WTC11 (cell line): ENCODE measurements around the gene GOLGA7B. TPM values are rescaled to one million over a fixed set of nuclear protein-coding genes. Genes with fewer than 3 reads are reported as not detected.

Experiments used
- ATAC-seq: fragments of 200-7000 bp; cut with Tn5 transposase; 2 replicates; pipeline ENCODE4 v1.10.0; 2021; ENCODE audit warnings: mild to moderate bottlenecking, moderate library complexity
- CTCF ChIA-PET: fragments of 300-600 bp; sonication (Branson Sonifier 250); formaldehyde crosslinking; loops from one replicate; lab custom pipeline; 2021; ENCODE audit warnings: antibody characterized with exemption; lab: Charles Lee
- POLR2A ChIA-PET: fragments of 350-600 bp; sonication (Branson Sonifier 250); formaldehyde crosslinking; loops from one replicate; lab custom pipeline; 2021; ENCODE audit warnings: antibody characterized with exemption; lab: Charles Lee
- DNase-seq: peaks from one replicate; pipeline ENCODE4 v3.0.0; 2021; ENCODE audit warnings: low spot score
- H3K27ac Mint-ChIP-seq: 2 replicates; pipeline ENCODE4 v1.8.0; 2021; ENCODE audit warnings: mixed read lengths
- H3K27me3 Mint-ChIP-seq: 2 replicates; pipeline ENCODE4 v1.8.0; 2021; ENCODE audit warnings: low read depth, mild to moderate bottlenecking, moderate library complexity, mixed read lengths
- H3K36me3 Mint-ChIP-seq: 2 replicates; pipeline ENCODE4 v1.8.0; 2021; ENCODE audit warnings: mixed read lengths
- H3K4me1 Mint-ChIP-seq: 2 replicates; pipeline ENCODE4 v1.8.0; 2022; ENCODE audit warnings: mixed read lengths
- H3K4me3 Mint-ChIP-seq: 2 replicates; pipeline ENCODE4 v1.8.0; 2021; ENCODE audit warnings: mild to moderate bottlenecking, moderate library complexity, mixed read lengths
- H3K9me3 Mint-ChIP-seq: 2 replicates; pipeline ENCODE4 v1.8.0; 2021; ENCODE audit warnings: mixed read lengths
- CREB1 ChIP-seq: sonication (generic); formaldehyde crosslinking; IDR thresholded peaks from 2 replicates; pipeline ENCODE4 v1.8.0; 2023; ENCODE audit warnings: mild to moderate bottlenecking, missing genetic modification reagents
- HMGA2 ChIP-seq: fragments of 250-450 bp; sonication (Bioruptor Pico); IDR thresholded peaks from 2 replicates; pipeline ENCODE4 v1.4.0; 2021; ENCODE audit warnings: mild to moderate bottlenecking, moderate library complexity
- JUN ChIP-seq: sonication (generic); formaldehyde crosslinking; IDR thresholded peaks from 2 replicates; pipeline ENCODE4 v1.8.0; 2023; ENCODE audit warnings: mild to moderate bottlenecking, missing genetic modification reagents
- MYBL2 ChIP-seq: sonication (generic); formaldehyde crosslinking; IDR thresholded peaks from 2 replicates; pipeline ENCODE4 v1.8.1; 2023; ENCODE audit warnings: mild to moderate bottlenecking, moderate library complexity, missing genetic modification reagents
- NFE2L1 ChIP-seq: sonication (generic); formaldehyde crosslinking; IDR thresholded peaks from 2 replicates; pipeline ENCODE4 v1.8.1; 2023; ENCODE audit warnings: missing genetic modification reagents
- PRRX2 ChIP-seq: fragments of 250-450 bp; sonication (Bioruptor Pico); IDR thresholded peaks from 2 replicates; pipeline ENCODE4 v1.8.0; 2021; ENCODE audit warnings: mild to moderate bottlenecking
- SOX15 ChIP-seq: fragments of 250-450 bp; sonication (Bioruptor Pico); IDR thresholded peaks from 2 replicates; pipeline ENCODE4 v1.9.0; 2021; ENCODE audit warnings: mild to moderate bottlenecking
- TEAD4 ChIP-seq: sonication (generic); formaldehyde crosslinking; IDR thresholded peaks from 2 replicates; pipeline ENCODE4 v1.8.0; 2022; ENCODE audit warnings: mild to moderate bottlenecking, missing genetic modification reagents
- ZNF263 ChIP-seq: sonication (generic); formaldehyde crosslinking; IDR thresholded peaks from 2 replicates; pipeline ENCODE4 v1.8.1; 2022; ENCODE audit warnings: low read depth, mild to moderate bottlenecking, moderate library complexity, missing genetic modification reagents
- ZNF396 ChIP-seq: fragments of 250-450 bp; sonication (Bioruptor Pico); IDR thresholded peaks from 2 replicates; pipeline ENCODE4 v1.8.0; 2021; ENCODE audit warnings: mild to moderate bottlenecking, moderate library complexity, borderline replicate concordance
- total RNA-seq: library from RNA; stranded (reverse); gene quantifications from 3 replicates; pipeline ENCODE4 v1.2.3, GENCODE V29; 2021
- TF ChIP-seq, protein P1 (sequence below): fragments of 250-450 bp; sonication (Bioruptor Pico); conservative IDR thresholded peaks from 2 replicates; pipeline ENCODE4 v1.9.0; 2021; ENCODE audit warnings: mild to moderate bottlenecking
- TF ChIP-seq, protein P2 (sequence below): sonication (generic); formaldehyde crosslinking; IDR thresholded peaks from 2 replicates; pipeline ENCODE4 v1.8.0; 2022; ENCODE audit warnings: mild to moderate bottlenecking, missing genetic modification reagents
- TF ChIP-seq, protein P3 (sequence below): fragments of 250-450 bp; sonication (Bioruptor Pico); IDR thresholded peaks from 2 replicates; pipeline ENCODE4 v2.1.2; 2022; ENCODE audit warnings: mild to moderate bottlenecking, moderate library complexity
- TF ChIP-seq, protein P4 (sequence below): sonication (generic); formaldehyde crosslinking; IDR thresholded peaks from 2 replicates; pipeline ENCODE4 v1.8.0; 2023; ENCODE audit warnings: mild to moderate bottlenecking, missing genetic modification reagents
- TF ChIP-seq, protein P5 (sequence below): sonication (generic); formaldehyde crosslinking; IDR thresholded peaks from 2 replicates; pipeline ENCODE4 v1.8.1; 2023; ENCODE audit warnings: mild to moderate bottlenecking, missing genetic modification reagents
- TF ChIP-seq, protein P6 (sequence below): sonication (generic); formaldehyde crosslinking; IDR thresholded peaks from 2 replicates; pipeline ENCODE4 v1.8.1; 2022; ENCODE audit warnings: low read depth, mild to moderate bottlenecking, moderate library complexity, missing genetic modification reagents, borderline replicate concordance
- TF ChIP-seq, protein P7 (sequence below): sonication (generic); formaldehyde crosslinking; IDR thresholded peaks from 2 replicates; pipeline ENCODE4 v1.8.0; 2023; ENCODE audit warnings: missing genetic modification reagents, mild to moderate bottlenecking, borderline replicate concordance

The GOLGA7B gene
- total RNA-seq, 1 experiment from 2014 or later: 0.24 TPM

DNA sequence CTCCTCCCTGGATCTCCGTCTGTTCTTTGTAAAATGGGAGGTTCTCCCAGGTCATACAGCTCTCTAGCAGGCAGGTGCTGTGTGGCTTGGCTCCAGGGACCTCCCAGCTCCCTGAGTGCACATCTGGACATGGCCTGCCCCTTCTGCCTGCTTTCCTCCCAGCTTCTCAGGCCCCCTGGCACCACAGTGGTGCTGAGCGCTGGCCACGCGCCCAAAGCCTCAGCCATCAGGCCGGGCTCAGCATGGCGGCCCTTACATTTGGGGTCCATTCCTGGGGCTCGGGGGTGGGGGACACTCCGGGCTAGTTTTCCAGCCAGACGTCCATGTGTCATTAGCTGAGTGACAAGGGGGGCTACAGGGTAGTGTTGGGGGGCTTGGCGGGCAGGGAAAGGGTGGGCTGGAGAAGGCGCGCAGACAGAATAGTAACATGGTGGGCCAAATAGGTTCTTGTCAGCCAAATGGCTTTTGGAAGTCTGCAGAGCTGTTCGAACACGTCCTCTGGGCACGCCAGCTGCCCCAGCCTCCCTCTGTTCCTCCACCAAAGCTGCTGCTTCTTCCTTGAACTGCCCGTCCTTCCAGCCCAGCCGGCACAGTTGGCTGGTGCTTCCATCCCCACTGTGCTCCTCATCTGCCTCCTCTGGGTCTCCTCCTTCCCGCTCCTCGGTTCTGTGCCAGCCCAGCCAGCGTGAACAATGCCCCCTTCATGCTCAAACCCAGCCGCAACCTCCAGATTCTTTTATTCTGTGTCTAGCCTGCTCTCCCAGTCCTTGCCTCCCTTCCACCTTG lies 65.9 kb downstream of the GOLGA7B start:
- H3K27me3 Mint-ChIP-seq: peaks cover 23% of the 10 kb centered on the region
- TF ChIP-seq CREB1 (no peak), ZNF263 (CRISPR knock-in tag) (no peak), ZNF396 (CRISPR knock-in tag) (no peak), HMGA2 (CRISPR knock-in tag) (no peak), PRRX2 (CRISPR knock-in tag) (no peak), TEAD4 (no peak), JUN (CRISPR knock-in tag) (no peak)
- TF ChIP-seq, protein P1, sequence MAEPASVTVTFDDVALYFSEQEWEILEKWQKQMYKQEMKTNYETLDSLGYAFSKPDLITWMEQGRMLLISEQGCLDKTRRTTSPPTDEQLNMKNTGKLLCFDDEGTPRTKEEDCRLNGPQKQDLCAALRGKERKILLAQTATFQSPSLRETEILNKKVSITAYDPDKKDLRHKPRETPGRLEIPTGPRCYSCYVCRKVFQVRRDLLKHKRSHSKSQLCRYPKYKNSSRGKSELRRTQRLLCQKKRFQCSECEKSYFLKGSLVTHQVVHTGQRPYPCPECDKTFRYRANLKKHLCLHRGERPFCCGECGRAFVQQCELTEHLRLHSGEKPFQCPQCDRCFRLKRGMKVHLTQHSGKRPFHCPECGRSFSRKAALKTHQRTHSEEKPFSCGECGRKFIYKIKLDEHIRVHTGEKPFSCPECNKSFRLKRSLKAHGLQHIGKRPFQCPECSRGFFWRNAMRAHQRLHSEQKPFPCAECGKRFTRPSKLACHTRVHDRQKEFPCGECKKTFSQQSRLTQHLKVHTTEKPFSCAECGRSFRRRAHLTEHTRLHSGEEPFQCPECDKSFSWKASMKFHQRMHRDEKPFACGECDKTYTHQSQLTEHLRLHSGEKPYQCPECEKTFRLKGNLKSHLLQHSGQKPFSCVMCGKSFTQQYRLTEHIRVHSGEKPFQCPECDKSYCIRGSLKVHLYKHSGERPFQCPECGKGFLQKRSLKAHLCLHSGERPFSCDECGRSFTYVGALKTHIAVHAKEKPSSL (CRISPR knock-in tag): no peak
- TF ChIP-seq, protein P2, sequence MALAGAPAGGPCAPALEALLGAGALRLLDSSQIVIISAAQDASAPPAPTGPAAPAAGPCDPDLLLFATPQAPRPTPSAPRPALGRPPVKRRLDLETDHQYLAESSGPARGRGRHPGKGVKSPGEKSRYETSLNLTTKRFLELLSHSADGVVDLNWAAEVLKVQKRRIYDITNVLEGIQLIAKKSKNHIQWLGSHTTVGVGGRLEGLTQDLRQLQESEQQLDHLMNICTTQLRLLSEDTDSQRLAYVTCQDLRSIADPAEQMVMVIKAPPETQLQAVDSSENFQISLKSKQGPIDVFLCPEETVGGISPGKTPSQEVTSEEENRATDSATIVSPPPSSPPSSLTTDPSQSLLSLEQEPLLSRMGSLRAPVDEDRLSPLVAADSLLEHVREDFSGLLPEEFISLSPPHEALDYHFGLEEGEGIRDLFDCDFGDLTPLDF (CRISPR knock-in tag): no peak
- H3K4me1 Mint-ChIP-seq: peaks cover 8% of the 10 kb centered on the region
- POLR2A ChIA-PET: interaction anchor here (0.6 to 1.4 kb wide), 4 partner anchors 12 to 412 kb away, joined by 3 to 6 read pairs (median 4); no protein-coding TSS in a partner anchor
- CTCF ChIA-PET: interaction anchor here (0.5 to 3.0 kb wide), 28 partner anchors 8 to 394 kb away, joined by 3 to 71 read pairs (median 4); partner anchors contain the start of genes CRTAC1, GOLGA7B and R3HCC1L
- H3K9me3 Mint-ChIP-seq: no peaks in the 10 kb centered on the region
- no peak overlapping the region for H3K27ac Mint-ChIP-seq
- H3K36me3 Mint-ChIP-seq: no peaks in the 10 kb centered on the region
- H3K4me3 Mint-ChIP-seq: no peak overlapping the region
- DNase-seq (no peak), ATAC-seq (no peak)

DNA sequence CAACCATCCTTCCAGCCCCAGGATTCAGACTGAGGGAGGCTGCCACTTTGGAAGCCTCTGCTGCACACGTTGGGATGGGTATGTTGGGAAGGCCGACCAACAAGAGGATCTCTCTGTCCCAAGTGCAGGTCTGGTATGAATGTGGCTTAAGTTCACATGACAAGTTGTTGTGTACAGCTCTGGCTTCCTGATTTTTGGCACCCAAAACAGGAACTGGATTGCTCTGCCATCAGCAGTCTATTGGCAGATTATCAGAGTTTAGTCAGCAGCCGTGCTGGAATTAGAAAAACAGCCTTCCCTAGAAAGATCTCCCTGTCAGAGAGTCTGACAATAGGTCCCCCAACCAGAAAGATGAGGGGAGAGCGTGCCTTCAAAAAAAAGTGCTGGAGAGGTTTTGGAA lies 66.9 kb downstream of the GOLGA7B start:
- Mint-ChIP-seq H3K27me3 (peaks cover 23% of the 10 kb centered on the region), H3K27ac (no peak overlapping the region), H3K4me3 (no peak overlapping the region), H3K36me3 (no peaks in the 10 kb centered on the region), H3K9me3 (no peaks in the 10 kb centered on the region), H3K4me1 (peaks cover 8% of the 10 kb centered on the region)
- ChIA-PET POLR2A (no interaction called here), CTCF (interaction anchor here (0.5 to 3.0 kb wide), 2 partner anchors 111 to 158 kb away, joined by 3 to 30 read pairs; no protein-coding TSS in a partner anchor)
- ATAC-seq (no peak), DNase-seq (no peak)
- TF ChIP-seq SOX15 (CRISPR knock-in tag): no peak
- TF ChIP-seq, protein P3, sequence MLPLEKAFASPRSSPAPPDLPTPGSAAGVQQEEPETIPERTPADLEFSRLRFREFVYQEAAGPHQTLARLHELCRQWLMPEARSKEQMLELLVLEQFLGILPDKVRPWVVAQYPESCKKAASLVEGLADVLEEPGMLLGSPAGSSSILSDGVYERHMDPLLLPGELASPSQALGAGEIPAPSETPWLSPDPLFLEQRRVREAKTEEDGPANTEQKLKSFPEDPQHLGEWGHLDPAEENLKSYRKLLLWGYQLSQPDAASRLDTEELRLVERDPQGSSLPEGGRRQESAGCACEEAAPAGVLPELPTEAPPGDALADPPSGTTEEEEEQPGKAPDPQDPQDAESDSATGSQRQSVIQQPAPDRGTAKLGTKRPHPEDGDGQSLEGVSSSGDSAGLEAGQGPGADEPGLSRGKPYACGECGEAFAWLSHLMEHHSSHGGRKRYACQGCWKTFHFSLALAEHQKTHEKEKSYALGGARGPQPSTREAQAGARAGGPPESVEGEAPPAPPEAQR (CRISPR knock-in tag): no peak
- TF ChIP-seq, protein P4, sequence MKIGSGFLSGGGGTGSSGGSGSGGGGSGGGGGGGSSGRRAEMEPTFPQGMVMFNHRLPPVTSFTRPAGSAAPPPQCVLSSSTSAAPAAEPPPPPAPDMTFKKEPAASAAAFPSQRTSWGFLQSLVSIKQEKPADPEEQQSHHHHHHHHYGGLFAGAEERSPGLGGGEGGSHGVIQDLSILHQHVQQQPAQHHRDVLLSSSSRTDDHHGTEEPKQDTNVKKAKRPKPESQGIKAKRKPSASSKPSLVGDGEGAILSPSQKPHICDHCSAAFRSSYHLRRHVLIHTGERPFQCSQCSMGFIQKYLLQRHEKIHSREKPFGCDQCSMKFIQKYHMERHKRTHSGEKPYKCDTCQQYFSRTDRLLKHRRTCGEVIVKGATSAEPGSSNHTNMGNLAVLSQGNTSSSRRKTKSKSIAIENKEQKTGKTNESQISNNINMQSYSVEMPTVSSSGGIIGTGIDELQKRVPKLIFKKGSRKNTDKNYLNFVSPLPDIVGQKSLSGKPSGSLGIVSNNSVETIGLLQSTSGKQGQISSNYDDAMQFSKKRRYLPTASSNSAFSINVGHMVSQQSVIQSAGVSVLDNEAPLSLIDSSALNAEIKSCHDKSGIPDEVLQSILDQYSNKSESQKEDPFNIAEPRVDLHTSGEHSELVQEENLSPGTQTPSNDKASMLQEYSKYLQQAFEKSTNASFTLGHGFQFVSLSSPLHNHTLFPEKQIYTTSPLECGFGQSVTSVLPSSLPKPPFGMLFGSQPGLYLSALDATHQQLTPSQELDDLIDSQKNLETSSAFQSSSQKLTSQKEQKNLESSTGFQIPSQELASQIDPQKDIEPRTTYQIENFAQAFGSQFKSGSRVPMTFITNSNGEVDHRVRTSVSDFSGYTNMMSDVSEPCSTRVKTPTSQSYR (CRISPR knock-in tag): no peak
- TF ChIP-seq, protein P5, sequence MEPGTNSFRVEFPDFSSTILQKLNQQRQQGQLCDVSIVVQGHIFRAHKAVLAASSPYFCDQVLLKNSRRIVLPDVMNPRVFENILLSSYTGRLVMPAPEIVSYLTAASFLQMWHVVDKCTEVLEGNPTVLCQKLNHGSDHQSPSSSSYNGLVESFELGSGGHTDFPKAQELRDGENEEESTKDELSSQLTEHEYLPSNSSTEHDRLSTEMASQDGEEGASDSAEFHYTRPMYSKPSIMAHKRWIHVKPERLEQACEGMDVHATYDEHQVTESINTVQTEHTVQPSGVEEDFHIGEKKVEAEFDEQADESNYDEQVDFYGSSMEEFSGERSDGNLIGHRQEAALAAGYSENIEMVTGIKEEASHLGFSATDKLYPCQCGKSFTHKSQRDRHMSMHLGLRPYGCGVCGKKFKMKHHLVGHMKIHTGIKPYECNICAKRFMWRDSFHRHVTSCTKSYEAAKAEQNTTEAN (CRISPR knock-in tag): no peak
- TF ChIP-seq, protein P6, sequence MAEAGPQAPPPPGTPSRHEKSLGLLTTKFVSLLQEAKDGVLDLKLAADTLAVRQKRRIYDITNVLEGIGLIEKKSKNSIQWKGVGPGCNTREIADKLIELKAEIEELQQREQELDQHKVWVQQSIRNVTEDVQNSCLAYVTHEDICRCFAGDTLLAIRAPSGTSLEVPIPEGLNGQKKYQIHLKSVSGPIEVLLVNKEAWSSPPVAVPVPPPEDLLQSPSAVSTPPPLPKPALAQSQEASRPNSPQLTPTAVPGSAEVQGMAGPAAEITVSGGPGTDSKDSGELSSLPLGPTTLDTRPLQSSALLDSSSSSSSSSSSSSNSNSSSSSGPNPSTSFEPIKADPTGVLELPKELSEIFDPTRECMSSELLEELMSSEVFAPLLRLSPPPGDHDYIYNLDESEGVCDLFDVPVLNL: no peak
- TF ChIP-seq, protein P7, sequence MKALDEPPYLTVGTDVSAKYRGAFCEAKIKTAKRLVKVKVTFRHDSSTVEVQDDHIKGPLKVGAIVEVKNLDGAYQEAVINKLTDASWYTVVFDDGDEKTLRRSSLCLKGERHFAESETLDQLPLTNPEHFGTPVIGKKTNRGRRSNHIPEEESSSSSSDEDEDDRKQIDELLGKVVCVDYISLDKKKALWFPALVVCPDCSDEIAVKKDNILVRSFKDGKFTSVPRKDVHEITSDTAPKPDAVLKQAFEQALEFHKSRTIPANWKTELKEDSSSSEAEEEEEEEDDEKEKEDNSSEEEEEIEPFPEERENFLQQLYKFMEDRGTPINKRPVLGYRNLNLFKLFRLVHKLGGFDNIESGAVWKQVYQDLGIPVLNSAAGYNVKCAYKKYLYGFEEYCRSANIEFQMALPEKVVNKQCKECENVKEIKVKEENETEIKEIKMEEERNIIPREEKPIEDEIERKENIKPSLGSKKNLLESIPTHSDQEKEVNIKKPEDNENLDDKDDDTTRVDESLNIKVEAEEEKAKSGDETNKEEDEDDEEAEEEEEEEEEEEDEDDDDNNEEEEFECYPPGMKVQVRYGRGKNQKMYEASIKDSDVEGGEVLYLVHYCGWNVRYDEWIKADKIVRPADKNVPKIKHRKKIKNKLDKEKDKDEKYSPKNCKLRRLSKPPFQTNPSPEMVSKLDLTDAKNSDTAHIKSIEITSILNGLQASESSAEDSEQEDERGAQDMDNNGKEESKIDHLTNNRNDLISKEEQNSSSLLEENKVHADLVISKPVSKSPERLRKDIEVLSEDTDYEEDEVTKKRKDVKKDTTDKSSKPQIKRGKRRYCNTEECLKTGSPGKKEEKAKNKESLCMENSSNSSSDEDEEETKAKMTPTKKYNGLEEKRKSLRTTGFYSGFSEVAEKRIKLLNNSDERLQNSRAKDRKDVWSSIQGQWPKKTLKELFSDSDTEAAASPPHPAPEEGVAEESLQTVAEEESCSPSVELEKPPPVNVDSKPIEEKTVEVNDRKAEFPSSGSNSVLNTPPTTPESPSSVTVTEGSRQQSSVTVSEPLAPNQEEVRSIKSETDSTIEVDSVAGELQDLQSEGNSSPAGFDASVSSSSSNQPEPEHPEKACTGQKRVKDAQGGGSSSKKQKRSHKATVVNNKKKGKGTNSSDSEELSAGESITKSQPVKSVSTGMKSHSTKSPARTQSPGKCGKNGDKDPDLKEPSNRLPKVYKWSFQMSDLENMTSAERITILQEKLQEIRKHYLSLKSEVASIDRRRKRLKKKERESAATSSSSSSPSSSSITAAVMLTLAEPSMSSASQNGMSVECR (CRISPR knock-in tag): no peak
- no peak for TF ChIP-seq NFE2L1 (CRISPR knock-in tag)
- TF ChIP-seq MYBL2 (CRISPR knock-in tag): no peak
